Lower lobe of right lung (tissue), 2 donors: ENCODE measurements around the gene WIPF2. TPM values are rescaled to one million over a fixed set of nuclear protein-coding genes. Genes with fewer than 3 reads are reported as not detected.
A peak's percentile ranks its signal among the peaks of the same experiment; 100 is the strongest.

Experiments
- ATAC-seq, 2 donors: fragments of 200-7000 bp; cut with Tn5 transposase; one replicate each; pipeline ENCODE4 v1.9.1; 2020 to 2022; ENCODE audit warnings: mild to moderate bottlenecking in 2 of 2, moderate library complexity in 2 of 2
- DNase-seq: peaks from one replicate; pipeline ENCODE4 v3.0.0-alpha.2; 2020
- H3K27ac ChIP-seq: fragments of 200-600 bp; one replicate; pipeline ENCODE4 v1.8.0; 2022
- H3K27me3 ChIP-seq: fragments of 200-600 bp; one replicate; pipeline ENCODE4 v1.8.0; 2022; ENCODE audit warnings: low read depth
- H3K36me3 ChIP-seq: fragments of 200-600 bp; one replicate; pipeline ENCODE4 v1.8.0; 2022; ENCODE audit warnings: mild to moderate bottlenecking
- H3K4me1 ChIP-seq: fragments of 200-600 bp; one replicate; pipeline ENCODE4 v1.8.0; 2022
- H3K4me3 ChIP-seq: fragments of 200-600 bp; one replicate; pipeline ENCODE4 v1.8.0; 2022; ENCODE audit warnings: mild to moderate bottlenecking
- H3K9me3 ChIP-seq: fragments of 200-600 bp; one replicate; pipeline ENCODE4 v1.8.0; 2022
- intact Hi-C: fragments of 100-400 bp; cut with DNase I; formaldehyde crosslinking; loops from one replicate; pipeline ENCODE4 v1.11.0; 2022
- total RNA-seq: library from RNA; stranded (reverse); fragmentation: NEBNext Ultra II Directional; extraction: Animal tissue kit (Norgen Biotek cat#: 25700); gene quantifications from one replicate; pipeline ENCODE4 v1.2.1, GENCODE V29; 2021
- TF ChIP-seq, protein P1 (sequence below): fragments of 200-600 bp; IDR thresholded peaks from one replicate; pipeline ENCODE4 v1.8.0; 2022; ENCODE audit warnings: antibody characterized with exemption, mild to moderate bottlenecking
- donor health status: DM: no; HTN: yes; CAD: no; lungs with severe emphysema.

The WIPF2 gene
- total RNA-seq, 1 donor from 2014 or later, result 42.4 TPM

DNA sequence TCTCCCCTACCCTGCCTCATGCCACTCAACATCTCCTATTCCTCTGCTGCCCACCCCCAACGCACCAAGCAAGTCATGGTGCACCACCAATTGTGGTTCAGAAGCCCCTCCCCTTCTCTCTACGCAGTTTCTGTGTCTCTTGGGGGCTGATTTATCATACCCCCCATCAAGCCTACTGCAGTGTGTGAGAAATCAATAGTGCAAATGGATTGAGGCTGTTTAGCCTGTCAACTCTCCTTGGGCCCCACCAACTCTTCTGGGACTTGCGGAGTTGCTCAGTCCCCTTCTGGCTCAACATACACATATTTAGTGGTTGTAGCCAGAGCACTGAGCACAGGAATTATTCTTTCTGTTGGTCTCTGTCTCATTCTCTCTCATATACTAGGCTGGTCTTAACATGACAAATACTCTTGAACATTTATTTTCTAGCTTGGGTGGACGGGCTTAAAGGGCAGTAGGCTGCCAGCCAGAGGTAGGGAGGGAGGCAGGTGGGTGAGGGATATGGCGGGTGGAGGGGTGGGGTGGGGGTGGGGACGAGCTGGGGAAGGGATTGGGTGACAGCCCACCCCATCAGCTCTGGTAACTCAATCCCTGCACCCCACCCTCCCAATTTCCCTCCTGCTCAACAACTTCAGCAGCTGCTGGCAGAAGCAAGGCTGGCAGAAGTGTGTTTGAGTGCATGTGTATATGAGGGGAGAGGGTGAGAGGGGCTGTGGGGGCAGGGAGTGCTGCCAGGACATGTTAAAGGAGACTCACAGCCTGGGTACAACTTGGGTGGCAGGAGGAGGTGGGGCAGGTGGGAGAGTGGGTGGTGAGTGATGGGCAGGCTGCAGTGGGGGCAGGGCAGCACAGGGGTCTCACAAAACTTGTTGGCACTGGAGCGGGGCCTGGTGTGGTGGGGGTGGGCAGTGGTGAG, 94.8 kb downstream of the WIPF2 start:
- H3K27ac ChIP-seq, result peak overlapping the region; percentile 46
- no peak for ATAC-seq
- H3K9me3 ChIP-seq, result no peaks in the 10 kb centered on the region
- DNase-seq, result no peak
- H3K36me3 ChIP-seq, result no peaks in the 10 kb centered on the region
- H3K27me3 ChIP-seq, result no peaks in the 10 kb centered on the region
- intact Hi-C loops, result no loop called here
- peaks cover 90% of the 10 kb centered on the region for H3K4me1 ChIP-seq
- no peak overlapping the region for H3K4me3 ChIP-seq
- TF ChIP-seq, protein P1, sequence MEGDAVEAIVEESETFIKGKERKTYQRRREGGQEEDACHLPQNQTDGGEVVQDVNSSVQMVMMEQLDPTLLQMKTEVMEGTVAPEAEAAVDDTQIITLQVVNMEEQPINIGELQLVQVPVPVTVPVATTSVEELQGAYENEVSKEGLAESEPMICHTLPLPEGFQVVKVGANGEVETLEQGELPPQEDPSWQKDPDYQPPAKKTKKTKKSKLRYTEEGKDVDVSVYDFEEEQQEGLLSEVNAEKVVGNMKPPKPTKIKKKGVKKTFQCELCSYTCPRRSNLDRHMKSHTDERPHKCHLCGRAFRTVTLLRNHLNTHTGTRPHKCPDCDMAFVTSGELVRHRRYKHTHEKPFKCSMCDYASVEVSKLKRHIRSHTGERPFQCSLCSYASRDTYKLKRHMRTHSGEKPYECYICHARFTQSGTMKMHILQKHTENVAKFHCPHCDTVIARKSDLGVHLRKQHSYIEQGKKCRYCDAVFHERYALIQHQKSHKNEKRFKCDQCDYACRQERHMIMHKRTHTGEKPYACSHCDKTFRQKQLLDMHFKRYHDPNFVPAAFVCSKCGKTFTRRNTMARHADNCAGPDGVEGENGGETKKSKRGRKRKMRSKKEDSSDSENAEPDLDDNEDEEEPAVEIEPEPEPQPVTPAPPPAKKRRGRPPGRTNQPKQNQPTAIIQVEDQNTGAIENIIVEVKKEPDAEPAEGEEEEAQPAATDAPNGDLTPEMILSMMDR, result no peak

DNA sequence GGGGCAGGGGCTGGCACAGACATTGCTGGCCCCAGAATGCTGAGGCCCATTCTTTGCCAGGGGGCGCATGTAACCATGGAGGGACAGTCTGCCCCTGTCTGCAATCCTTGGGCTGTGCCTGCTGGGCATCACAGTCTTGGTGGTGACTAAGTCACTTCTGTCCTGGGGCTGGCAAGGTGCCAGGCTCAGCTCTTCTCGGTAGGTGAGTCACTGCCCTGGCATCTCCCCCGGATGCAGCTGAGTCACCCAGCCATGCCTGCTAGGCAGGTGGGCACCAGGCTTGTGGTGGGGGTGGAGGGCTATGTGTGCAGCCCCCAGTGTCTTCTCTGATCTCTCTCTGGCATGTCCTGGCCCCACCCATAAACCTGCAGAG, 95.5 kb downstream of the WIPF2 start:
- intact Hi-C loops, result no loop called here
- H3K27ac ChIP-seq, result peak overlapping the region; percentile 96

DNA sequence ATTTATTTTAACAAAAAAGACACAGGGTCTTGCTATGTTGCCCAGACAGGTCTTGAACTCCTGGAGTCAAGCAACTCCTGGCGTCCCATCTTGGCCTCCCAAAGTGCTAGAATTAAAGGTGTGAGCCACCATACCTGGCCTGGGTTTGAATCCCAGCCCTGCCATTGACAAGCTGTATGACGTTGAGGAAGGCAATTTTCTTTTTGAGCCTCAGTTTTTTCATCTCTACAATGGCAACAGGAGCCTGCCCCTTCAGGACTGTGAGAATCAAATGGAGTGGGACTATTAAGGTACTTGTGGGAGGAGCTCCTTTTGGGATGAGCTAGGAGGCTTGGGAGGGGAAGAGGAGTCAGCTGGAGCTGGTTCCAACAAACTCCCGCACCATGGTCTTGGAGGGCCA, 96.1 kb downstream of the WIPF2 start:
- Histone ChIP-seq H3K9me3 (no peaks in the 10 kb centered on the region), H3K36me3 (no peaks in the 10 kb centered on the region), H3K4me3 (no peak overlapping the region), H3K4me1 (peaks cover 90% of the 10 kb centered on the region), H3K27me3 (no peaks in the 10 kb centered on the region), H3K27ac (peak overlapping the region; percentile 96)
- intact Hi-C loops, result no loop called here
- TF ChIP-seq, protein P1, result no peak
- DNase-seq (no peak), ATAC-seq (no peak)

More for the DNA sequence above, 95.5 kb downstream of the WIPF2 start:
- H3K4me1 ChIP-seq, result peaks cover 90% of the 10 kb centered on the region
- no peaks in the 10 kb centered on the region for H3K36me3 ChIP-seq
- no peaks in the 10 kb centered on the region for H3K9me3 ChIP-seq
- TF ChIP-seq, protein P1, result no peak
- no peaks in the 10 kb centered on the region for H3K27me3 ChIP-seq
- DNase-seq (peak; percentile 97), ATAC-seq (peak; percentile 47 to 58)
- no peak overlapping the region for H3K4me3 ChIP-seq

DNA sequence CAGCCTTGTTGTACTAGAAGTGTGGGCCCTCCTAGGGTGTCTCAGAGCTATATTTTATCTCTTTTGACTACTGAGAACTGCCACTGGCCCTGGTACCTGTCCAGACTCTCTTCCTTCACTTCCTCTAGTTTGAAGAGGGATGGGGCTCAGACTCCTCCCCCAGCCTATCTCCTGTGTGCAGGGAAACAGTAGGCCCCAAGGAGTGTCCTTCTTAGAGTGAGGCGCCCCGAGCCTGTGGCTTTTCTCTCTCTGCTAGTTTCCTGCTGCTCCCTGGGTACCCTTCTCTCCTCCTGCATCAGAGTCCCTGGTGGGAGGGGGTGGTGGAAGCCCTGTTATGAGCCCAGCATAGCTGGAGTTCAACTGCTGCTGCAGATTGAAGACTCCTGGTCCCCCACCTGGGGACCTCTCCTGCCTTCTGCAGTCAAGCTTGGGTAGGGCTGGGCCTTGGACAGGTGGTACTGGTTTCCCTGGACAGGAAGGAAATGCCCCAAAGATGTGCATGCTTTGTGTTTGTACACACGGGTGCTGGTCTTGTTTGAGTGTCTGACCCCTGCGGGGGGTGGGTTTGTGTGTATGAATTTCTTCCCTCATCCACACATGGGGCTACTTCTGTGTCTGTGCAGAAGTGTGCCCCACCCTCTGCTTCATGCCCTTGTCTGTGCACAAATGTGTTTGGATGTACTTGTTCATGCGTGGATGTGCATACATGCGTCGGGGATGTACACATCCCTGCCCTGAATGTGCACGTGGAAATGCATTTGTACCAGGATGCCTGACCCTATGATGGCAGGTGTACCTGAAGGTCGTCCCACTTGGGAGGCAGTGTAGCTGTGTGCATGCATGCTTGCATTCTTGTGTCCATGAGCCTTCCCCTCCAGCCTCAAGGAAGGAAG, 96.8 kb downstream of the WIPF2 start:
- H3K36me3 ChIP-seq, result no peaks in the 10 kb centered on the region
- H3K4me1 ChIP-seq, result peaks cover 90% of the 10 kb centered on the region
- TF ChIP-seq, protein P1, result no peak
- no peak for DNase-seq
- ATAC-seq, result no peak
- H3K9me3 ChIP-seq, result no peaks in the 10 kb centered on the region
- no peaks in the 10 kb centered on the region for H3K27me3 ChIP-seq
- intact Hi-C loops, result no loop called here
- H3K27ac ChIP-seq, result peak overlapping the region; percentile 96
- H3K4me3 ChIP-seq, result peak overlapping the region; percentile 99

DNA sequence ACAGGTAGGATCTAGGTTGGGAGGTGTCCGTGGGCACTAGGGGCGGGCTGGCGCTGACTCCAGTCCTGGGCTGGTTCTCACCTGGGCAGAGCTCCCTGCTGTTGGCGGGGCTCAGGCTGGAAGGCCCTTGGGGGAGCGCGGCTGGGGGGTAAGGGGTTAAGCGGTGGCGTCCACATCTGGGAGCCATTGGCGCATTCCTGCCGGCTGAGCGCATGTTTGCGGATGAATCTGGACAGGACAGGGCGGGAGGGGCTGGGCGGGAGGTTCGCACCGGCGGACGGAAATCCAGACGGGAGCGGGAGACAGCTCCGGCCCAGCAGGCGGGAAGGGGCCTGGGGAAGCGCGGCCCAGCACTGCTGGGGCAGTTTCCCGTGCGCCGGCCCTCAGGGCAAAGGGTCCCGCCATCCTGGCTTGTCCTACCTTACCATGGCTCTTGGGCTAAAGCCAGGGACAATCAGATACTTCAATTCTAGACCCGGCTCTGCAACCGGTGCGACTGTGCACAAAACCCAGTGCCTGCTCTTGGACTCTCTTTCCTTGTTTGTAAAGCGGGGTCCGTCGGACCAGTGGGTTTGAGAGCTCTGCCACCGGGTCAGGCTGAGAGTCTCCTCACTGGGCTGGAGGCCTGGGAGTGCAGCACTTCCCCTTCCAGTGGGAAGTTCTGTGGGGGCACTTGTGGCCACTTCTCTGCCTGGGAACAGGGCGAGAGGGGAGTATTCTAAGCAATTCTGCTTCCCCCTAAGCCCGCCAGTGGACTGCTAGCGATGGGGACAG, 97.7 kb downstream of the WIPF2 start:
- peak; percentile 77 for DNase-seq
- TF ChIP-seq, protein P1, result no peak
- no peaks in the 10 kb centered on the region for H3K9me3 ChIP-seq
- peak; percentile 11 to 12 for ATAC-seq
- peak overlapping the region; percentile 99 for H3K4me3 ChIP-seq
- H3K27ac ChIP-seq, result peak overlapping the region; percentile 96
- intact Hi-C loops, result no loop called here
- H3K4me1 ChIP-seq, result peaks cover 90% of the 10 kb centered on the region
- H3K27me3 ChIP-seq, result no peaks in the 10 kb centered on the region
- no peaks in the 10 kb centered on the region for H3K36me3 ChIP-seq
